ENCODE data around the gene ZNF492. TPM values are rescaled to one million over a fixed set of nuclear protein-coding genes. Genes with fewer than 3 reads are reported as not detected.
"Not testable (repeated sequence)": the region's sequence is repeated elsewhere in the genome, so short reads cannot be mapped to it uniquely, and the experiment has no call there.

ZNF492 gene
- total RNA-seq, 1 donor from 2014 or later, result 0.26 TPM

DNA sequence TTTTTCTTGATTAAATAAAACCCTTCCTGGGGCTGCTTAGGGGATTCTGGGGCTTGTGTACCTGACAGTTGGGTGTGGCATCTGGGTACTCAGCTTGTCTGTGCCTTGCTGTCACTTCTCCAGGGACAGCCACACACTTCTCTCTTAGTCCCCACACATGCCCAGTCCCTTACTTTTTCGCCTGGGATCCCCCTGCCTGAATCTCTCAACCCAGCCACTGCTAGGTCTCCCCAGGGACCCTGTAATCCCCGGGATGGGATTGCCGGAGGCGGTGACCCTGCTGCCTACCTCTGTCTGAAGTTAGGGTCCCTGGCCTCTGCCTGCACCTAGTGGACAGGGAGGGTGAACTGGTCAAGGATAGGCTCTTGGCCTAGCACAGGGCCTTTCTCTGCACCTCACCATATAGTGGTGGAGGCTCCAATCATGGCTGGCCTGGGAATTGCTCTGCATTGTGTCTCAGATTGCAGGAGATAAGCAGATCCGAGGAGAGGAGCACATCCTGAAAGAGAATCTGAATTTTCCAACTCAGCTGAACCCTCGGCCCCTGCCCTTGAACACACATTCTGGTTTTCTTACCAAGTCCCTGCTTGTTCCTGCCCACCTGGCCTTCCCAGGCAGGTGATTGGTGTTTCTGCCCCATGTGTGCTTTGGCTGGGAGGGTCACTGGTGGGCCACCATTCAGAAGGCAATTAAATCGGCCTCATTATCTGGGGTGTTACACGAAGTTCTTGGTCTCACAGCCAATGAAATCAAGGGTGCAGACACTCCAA lies 8.7 kb upstream of the ZNF492 start:
- Histone ChIP-seq H3K27me3 (ENCODE audit: control insufficient read depth, insufficient read depth, low read length) (no peaks in the 10 kb centered on the region), H3K36me3 (ENCODE audit: control insufficient read depth, insufficient read depth, low read length) (no peaks in the 10 kb centered on the region), H3K4me3 (ENCODE audit: low read depth, low read length) (no peak overlapping the region)
- no peak for DNase-seq (ENCODE audit: low read depth)
- no peak for FAIRE-seq
- TF ChIP-seq, protein P1, sequence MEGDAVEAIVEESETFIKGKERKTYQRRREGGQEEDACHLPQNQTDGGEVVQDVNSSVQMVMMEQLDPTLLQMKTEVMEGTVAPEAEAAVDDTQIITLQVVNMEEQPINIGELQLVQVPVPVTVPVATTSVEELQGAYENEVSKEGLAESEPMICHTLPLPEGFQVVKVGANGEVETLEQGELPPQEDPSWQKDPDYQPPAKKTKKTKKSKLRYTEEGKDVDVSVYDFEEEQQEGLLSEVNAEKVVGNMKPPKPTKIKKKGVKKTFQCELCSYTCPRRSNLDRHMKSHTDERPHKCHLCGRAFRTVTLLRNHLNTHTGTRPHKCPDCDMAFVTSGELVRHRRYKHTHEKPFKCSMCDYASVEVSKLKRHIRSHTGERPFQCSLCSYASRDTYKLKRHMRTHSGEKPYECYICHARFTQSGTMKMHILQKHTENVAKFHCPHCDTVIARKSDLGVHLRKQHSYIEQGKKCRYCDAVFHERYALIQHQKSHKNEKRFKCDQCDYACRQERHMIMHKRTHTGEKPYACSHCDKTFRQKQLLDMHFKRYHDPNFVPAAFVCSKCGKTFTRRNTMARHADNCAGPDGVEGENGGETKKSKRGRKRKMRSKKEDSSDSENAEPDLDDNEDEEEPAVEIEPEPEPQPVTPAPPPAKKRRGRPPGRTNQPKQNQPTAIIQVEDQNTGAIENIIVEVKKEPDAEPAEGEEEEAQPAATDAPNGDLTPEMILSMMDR (IDR thresholded peaks at IDR 0.05; ENCODE audit: insufficient read depth, low read length, severe bottlenecking), result no peak

DNA sequence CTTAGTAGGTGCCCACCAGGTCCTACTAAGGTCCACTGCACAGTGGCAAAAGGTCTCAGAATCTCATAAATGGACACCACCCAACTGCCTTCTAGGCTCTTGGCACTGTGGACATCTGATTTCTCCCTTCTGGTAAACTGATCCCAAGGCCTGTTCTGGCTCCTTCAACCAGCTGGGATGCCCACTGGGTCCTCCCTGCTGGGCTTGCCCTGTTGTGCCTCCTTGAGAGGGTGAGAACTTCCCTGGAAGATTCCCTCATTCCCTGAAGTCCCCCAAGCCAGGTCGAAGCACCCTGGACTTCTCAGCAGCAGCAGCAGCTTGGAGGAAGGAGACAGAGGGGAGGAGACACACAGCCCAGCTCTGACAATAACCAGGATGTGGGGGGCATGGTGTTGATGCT lies 6.6 kb upstream of the ZNF492 start:
- FAIRE-seq (no peak), DNase-seq (ENCODE audit: low read depth) (no peak)
- H3K27me3 ChIP-seq (ENCODE audit: control insufficient read depth, insufficient read depth, low read length), result no peaks in the 10 kb centered on the region
- H3K4me3 ChIP-seq (ENCODE audit: low read depth, low read length), result no peak overlapping the region
- TF ChIP-seq, protein P1 (IDR thresholded peaks at IDR 0.05; ENCODE audit: insufficient read depth, low read length, severe bottlenecking), result no peak
- H3K36me3 ChIP-seq (ENCODE audit: control insufficient read depth, insufficient read depth, low read length), result no peaks in the 10 kb centered on the region

DNA sequence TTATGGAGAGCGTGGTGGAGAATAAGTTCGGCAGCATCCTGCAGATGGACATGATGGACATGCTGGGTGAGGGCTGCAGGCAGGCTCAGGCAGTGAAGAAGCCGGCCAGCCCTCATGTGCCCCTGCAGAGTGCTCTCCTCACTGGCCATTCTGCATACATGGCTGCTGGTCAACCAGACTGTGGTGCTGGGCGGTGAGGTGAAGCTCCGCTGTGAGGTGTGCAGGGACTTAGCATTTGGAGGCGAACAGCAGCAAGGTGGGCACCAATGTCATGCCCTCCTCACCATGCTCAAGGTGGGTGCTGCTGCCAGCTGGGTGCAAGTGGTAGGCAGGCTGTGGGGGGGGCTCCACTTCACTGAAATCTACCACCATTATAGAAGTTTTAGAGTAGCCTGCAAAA lies 5.7 kb upstream of the ZNF492 start:
- no peak for FAIRE-seq
- no peaks in the 10 kb centered on the region for H3K27me3 ChIP-seq (ENCODE audit: control insufficient read depth, insufficient read depth, low read length)
- H3K4me3 ChIP-seq (ENCODE audit: low read depth, low read length), result no peak overlapping the region
- no peaks in the 10 kb centered on the region for H3K36me3 ChIP-seq (ENCODE audit: control insufficient read depth, insufficient read depth, low read length)
- TF ChIP-seq, protein P1 (IDR thresholded peaks at IDR 0.05; ENCODE audit: insufficient read depth, low read length, severe bottlenecking), result no peak
- DNase-seq (ENCODE audit: low read depth), result no peak

DNA sequence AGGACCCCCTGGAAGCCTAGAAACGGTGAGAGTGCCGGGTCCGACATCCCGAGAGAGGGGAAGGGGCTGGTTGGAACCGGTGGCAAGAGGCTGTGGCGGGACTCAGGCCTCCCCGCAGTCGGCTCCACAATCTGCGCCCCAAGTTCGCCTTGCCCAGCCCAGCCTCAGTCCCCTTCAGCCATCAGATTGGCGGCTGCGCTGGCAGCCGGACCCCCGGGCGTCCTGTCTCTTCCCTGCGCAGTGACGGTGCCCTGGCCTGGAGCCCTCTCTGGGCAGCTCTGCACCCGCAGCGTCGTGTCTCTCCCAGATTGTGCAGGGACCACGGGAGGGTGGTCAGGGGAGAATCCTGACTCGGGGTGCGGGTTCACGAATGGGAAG lies 315 bp downstream of the ZNF492 start:
- FAIRE-seq (no peak), DNase-seq (ENCODE audit: low read depth) (no peak)
- Histone ChIP-seq H3K36me3 (ENCODE audit: control insufficient read depth, insufficient read depth, low read length) (no peaks in the 10 kb centered on the region), H3K27me3 (ENCODE audit: control insufficient read depth, insufficient read depth, low read length) (no peaks in the 10 kb centered on the region), H3K4me3 (ENCODE audit: low read depth, low read length) (peak overlapping the region; percentile 53)
- TF ChIP-seq, protein P1 (IDR thresholded peaks at IDR 0.05; ENCODE audit: insufficient read depth, low read length, severe bottlenecking), result no peak

DNA sequence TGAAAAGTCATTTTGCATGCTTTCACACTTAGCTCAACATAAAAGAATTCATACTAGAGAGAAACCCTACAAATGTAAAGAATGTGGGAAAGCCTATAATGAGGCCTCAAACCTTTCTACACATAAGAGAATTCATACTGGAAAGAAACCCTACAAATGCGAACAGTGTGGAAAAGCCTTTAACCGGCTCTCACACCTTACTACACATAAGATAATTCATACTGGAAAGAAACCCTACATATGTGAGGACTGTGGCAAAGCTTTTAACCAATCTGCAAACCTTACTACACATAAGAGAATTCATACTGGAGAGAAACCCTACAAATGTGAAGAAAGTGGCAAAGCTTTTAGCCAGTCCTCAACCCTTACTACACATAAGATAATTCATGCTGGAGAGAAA lies 51.4 kb downstream of the ZNF492 start:
- not testable (repeated sequence) for FAIRE-seq

DNA sequence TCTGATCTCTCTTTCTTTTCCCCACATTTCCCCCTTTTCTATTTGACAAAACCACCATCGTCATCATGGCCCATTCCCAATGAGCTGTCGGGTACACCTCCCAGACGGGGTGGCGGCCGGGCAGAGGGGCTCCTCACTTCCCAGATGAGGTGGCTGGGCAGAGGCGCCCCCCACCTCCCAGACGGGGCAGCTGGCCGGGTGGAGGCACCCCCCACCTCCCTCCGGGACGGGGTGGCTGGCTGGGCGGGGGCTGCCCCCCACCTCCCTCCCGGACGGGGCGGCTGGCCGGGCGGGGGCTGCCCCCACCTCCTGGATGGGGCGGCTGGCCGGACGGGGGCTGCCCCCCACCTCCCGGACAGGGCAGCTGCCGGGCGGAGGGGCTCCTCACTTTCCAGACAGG lies 68.5 kb downstream of the ZNF492 start:
- DNase-seq (ENCODE audit: low read depth); H3K4me3 ChIP-seq (ENCODE audit: low read depth, low read length); H3K27me3 ChIP-seq (ENCODE audit: control insufficient read depth, insufficient read depth, low read length); H3K36me3 ChIP-seq (ENCODE audit: control insufficient read depth, insufficient read depth, low read length); FAIRE-seq: not testable (repeated sequence)

More for the DNA sequence above, 51.4 kb downstream of the ZNF492 start:
- not testable (repeated sequence) for H3K27me3 ChIP-seq (ENCODE audit: control insufficient read depth, insufficient read depth, low read length); H3K4me3 ChIP-seq (ENCODE audit: low read depth, low read length); H3K36me3 ChIP-seq (ENCODE audit: control insufficient read depth, insufficient read depth, low read length); DNase-seq (ENCODE audit: low read depth)

DNA sequence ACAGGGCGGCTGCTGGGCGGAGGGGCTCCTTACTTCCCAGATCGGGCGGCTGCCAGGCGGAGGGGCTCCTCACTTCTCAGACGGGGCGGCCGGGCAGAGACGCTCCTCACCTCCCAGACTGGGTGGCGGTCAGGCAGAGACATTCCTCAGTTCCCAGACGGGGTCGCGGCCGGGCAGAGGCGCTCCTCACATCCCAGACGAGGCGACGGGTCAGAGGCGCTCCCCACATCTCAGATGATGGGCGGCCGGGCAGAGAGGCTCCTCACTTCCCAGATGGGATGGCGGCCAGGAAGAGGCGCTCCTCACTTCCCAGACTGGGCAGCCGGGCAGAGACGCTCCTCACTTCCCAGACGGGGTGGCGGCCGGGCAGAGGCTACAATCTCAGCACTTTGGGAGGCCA lies 69.0 kb downstream of the ZNF492 start:
- H3K36me3 ChIP-seq (ENCODE audit: control insufficient read depth, insufficient read depth, low read length); H3K27me3 ChIP-seq (ENCODE audit: control insufficient read depth, insufficient read depth, low read length); DNase-seq (ENCODE audit: low read depth); FAIRE-seq; H3K4me3 ChIP-seq (ENCODE audit: low read depth, low read length): not testable (repeated sequence)
